ENCODE results near the gene KBTBD7. TPM values are rescaled to one million over a fixed set of nuclear protein-coding genes. Genes with fewer than 3 reads are reported as not detected.

Gene KBTBD7
- total RNA-seq, 1 experiment from 2014 or later, result 6.2 TPM

DNA sequence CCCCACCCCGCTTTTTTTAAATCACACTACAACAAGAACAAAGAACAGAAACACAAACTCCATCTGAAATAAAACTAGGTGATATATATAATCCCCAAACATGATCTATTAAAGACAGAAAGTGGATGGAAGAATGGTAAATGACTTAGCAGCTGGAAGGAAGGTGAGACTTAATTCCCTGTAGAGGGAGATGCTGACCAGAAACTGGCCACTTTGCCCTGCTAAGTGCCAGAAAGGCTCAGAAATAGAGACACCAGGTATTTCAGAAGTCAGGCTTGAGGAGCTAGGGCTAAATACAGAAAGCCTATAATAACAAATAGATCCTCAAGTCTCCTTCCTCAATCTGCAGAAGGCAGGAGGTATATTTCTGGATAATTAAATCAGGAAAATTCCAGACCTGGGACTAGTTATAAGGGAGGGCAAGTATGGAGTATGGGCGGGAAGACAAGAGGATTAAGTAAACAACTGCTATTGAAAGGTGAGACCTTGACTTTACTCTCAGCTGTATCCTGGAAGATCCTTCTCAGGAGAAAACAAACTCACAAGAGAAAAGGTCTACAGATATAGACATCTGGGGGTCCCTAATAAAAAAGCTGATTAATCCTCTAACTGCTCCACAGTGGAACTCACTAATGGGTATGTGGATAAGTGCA lies 36.8 kb upstream of the KBTBD7 start:
- ChIA-PET RAD21 (ENCODE audit: low non-redundant PET in 1 of 2, low total read pairs in 2 of 2, uncharacterized antibody in 2 of 2, unreplicated experiment in 2 of 2) (no interaction called here), CTCF (interaction anchor here (1.1 to 1.7 kb wide), 2 partner anchors 9 to 157 kb away, joined by 5 to 8 read pairs; no protein-coding TSS in a partner anchor), POLR2A (no interaction called here)
- intact Hi-C loops (cut with micrococcal nuclease), result no loop called here
- DNase-seq (ENCODE audit: low read depth, low spot score) (no peak), ATAC-seq (no peak)
- no TSS peak for BruUV-seq (replicated peaks)
- H3K9ac ChIP-seq (ENCODE audit: low read length), result no peak overlapping the region
- H3K9me3 ChIP-seq (ENCODE audit: control insufficient read depth in 1 of 2, insufficient read depth in 1 of 2, low read depth in 1 of 2, low read length in 2 of 2), result no peaks in the 10 kb centered on the region
- H2AFZ ChIP-seq (ENCODE audit: low read depth, low read length, poor library complexity, severe bottlenecking), result no peak overlapping the region
- no peaks in the 10 kb centered on the region for H3K9me2 ChIP-seq (ENCODE audit: insufficient read depth)
- H3K27ac ChIP-seq (ENCODE audit: low read depth, low read length), result no peak overlapping the region
- H3K4me3 ChIP-seq (replicated peaks in 1 of 2; ENCODE audit: low read depth in 1 of 2, low read length in 2 of 2), result no peak overlapping the region
- no peaks in the 10 kb centered on the region for H3K27me3 ChIP-seq (ENCODE audit: insufficient read depth, low read length)
- no peaks in the 10 kb centered on the region for H3K79me2 ChIP-seq (ENCODE audit: insufficient read depth, low read length)
- 0 out of 4 replicates have a peak, but pooled peaks cover 0 to 3% of the 10 kb centered on the region in 2 experiments for H3K4me1 ChIP-seq (ENCODE audit: control insufficient read depth in 1 of 2, insufficient read depth in 2 of 2, low read length in 2 of 2)
- no peak overlapping the region for H3K4me2 ChIP-seq (ENCODE audit: low read length)
- H3K36me3 ChIP-seq (ENCODE audit: control insufficient read depth in 1 of 2, insufficient read depth in 2 of 2, low read length in 2 of 2), result no peaks in the 10 kb centered on the region
- TF ChIP-seq ZNF274 (IDR thresholded peaks at IDR 0.05; ENCODE audit: low read depth, low read length) (no peak), RAD21 (IDR thresholded peaks at IDR 0.05; ENCODE audit: low read depth) (no peak), POLR2A (IDR thresholded peaks at IDR 0.05; ENCODE audit: borderline replicate concordance, extremely low read depth, insufficient read depth, insufficient read length) (no peak)
- H4K20me1 ChIP-seq (ENCODE audit: insufficient read depth), result no peaks in the 10 kb centered on the region

DNA sequence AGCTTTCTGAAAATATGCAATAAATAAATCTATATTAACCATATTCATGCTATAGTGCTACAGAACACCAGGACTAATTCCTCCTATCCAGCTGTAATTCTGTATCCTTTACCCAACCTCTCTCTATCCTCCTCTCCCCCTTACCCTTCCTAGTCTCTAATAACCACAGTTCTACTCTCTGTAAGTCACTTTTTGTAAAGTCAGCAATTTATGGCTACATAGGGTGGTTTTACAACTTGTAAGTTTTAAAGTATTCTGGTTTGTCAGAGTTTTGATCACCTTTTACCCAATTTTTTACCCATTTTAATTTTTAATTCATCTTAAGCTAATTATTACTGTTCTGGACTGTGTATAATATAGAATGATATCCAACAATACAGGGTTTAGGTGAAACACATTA lies 35.0 kb upstream of the KBTBD7 start:
- ChIA-PET RAD21 (ENCODE audit: low non-redundant PET in 1 of 2, low total read pairs in 2 of 2, uncharacterized antibody in 2 of 2, unreplicated experiment in 2 of 2) (no interaction called here), CTCF (no interaction called here), POLR2A (interaction anchor here (0.9 kb wide), 1 partner anchor 9 kb away, joined by 3 read pairs; no protein-coding TSS in a partner anchor)
- intact Hi-C loops (cut with micrococcal nuclease), result no loop called here
- Histone ChIP-seq H4K20me1 (ENCODE audit: insufficient read depth) (no peaks in the 10 kb centered on the region), H3K27me3 (ENCODE audit: insufficient read depth, low read length) (no peaks in the 10 kb centered on the region), H2AFZ (ENCODE audit: low read depth, low read length, poor library complexity, severe bottlenecking) (no peak overlapping the region), H3K36me3 (ENCODE audit: control insufficient read depth in 1 of 2, insufficient read depth in 2 of 2, low read length in 2 of 2) (no peaks in the 10 kb centered on the region), H3K27ac (ENCODE audit: low read depth, low read length) (no peak overlapping the region), H3K4me1 (ENCODE audit: control insufficient read depth in 1 of 2, insufficient read depth in 2 of 2, low read length in 2 of 2) (peaks cover 0 to 3% of the 10 kb centered on the region in 2 experiments; a peak in 1 of 4 replicates), H3K79me2 (ENCODE audit: insufficient read depth, low read length) (no peaks in the 10 kb centered on the region), H3K9ac (ENCODE audit: low read length) (no peak overlapping the region), H3K9me3 (ENCODE audit: control insufficient read depth in 1 of 2, insufficient read depth in 1 of 2, low read depth in 1 of 2, low read length in 2 of 2) (no peaks in the 10 kb centered on the region), H3K9me2 (ENCODE audit: insufficient read depth) (no peaks in the 10 kb centered on the region), H3K4me2 (ENCODE audit: low read length) (no peak overlapping the region), H3K4me3 (replicated peaks in 1 of 2; ENCODE audit: low read depth in 1 of 2, low read length in 2 of 2) (no peak overlapping the region)
- no peak for TF ChIP-seq EGR1 (IDR thresholded peaks at IDR 0.05; ENCODE audit: low read depth)
- TF ChIP-seq, protein P1, sequence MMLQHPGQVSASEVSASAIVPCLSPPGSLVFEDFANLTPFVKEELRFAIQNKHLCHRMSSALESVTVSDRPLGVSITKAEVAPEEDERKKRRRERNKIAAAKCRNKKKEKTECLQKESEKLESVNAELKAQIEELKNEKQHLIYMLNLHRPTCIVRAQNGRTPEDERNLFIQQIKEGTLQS (IDR thresholded peaks at IDR 0.05), result no peak
- TF ChIP-seq TCF7L2 (IDR thresholded peaks at IDR 0.05; ENCODE audit: borderline replicate concordance, extremely low read depth, insufficient read depth, insufficient read length), result no peak
- TF ChIP-seq EZH2phosphoT487 (IDR thresholded peaks at IDR 0.05; ENCODE audit: borderline replicate concordance), result no peak
- no peak for TF ChIP-seq YY1 (IDR thresholded peaks at IDR 0.05; ENCODE audit: extremely low read depth, insufficient replicate concordance, low read depth, low read length)
- TF ChIP-seq FOSL1 (IDR thresholded peaks at IDR 0.05; ENCODE audit: low read depth), result no peak
- no peak for TF ChIP-seq CBX3 (IDR thresholded peaks at IDR 0.05; ENCODE audit: low read depth)
- no peak for TF ChIP-seq SIN3A (IDR thresholded peaks at IDR 0.05; ENCODE audit: low read depth)
- TF ChIP-seq, protein P2, sequence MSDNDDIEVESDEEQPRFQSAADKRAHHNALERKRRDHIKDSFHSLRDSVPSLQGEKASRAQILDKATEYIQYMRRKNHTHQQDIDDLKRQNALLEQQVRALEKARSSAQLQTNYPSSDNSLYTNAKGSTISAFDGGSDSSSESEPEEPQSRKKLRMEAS (IDR thresholded peaks at IDR 0.05), result no peak
- no peak for TF ChIP-seq ZFX (IDR thresholded peaks at IDR 0.05)
- TF ChIP-seq CEBPB (IDR thresholded peaks at IDR 0.05; ENCODE audit: low read depth), result no peak
- TF ChIP-seq SRF (IDR thresholded peaks at IDR 0.05; ENCODE audit: low read depth), result no peak
- TF ChIP-seq RAD21 (IDR thresholded peaks at IDR 0.05; ENCODE audit: low read depth), result no peak
- no peak for TF ChIP-seq POLR2AphosphoS5 (IDR thresholded peaks at IDR 0.05; ENCODE audit: low read depth, low read length)
- no peak for TF ChIP-seq POLR2A (IDR thresholded peaks at IDR 0.05; ENCODE audit: borderline replicate concordance, extremely low read depth, insufficient read depth, insufficient read length)
- TF ChIP-seq JUND (IDR thresholded peaks at IDR 0.05), result no peak
- TF ChIP-seq SP1 (IDR thresholded peaks at IDR 0.05; ENCODE audit: low read depth), result no peak
- ATAC-seq, result no peak
- no TSS peak for BruUV-seq (replicated peaks)
- no peak for DNase-seq (ENCODE audit: low read depth, low spot score)

All from HCT116 (cell line).